Measurements from ENCODE around the gene DGCR8. TPM values are rescaled to one million over a fixed set of nuclear protein-coding genes. Genes with fewer than 3 reads are reported as not detected.

The DGCR8 gene
- total RNA-seq, 1 donor from 2014 or later = 38.1 TPM

DNA sequence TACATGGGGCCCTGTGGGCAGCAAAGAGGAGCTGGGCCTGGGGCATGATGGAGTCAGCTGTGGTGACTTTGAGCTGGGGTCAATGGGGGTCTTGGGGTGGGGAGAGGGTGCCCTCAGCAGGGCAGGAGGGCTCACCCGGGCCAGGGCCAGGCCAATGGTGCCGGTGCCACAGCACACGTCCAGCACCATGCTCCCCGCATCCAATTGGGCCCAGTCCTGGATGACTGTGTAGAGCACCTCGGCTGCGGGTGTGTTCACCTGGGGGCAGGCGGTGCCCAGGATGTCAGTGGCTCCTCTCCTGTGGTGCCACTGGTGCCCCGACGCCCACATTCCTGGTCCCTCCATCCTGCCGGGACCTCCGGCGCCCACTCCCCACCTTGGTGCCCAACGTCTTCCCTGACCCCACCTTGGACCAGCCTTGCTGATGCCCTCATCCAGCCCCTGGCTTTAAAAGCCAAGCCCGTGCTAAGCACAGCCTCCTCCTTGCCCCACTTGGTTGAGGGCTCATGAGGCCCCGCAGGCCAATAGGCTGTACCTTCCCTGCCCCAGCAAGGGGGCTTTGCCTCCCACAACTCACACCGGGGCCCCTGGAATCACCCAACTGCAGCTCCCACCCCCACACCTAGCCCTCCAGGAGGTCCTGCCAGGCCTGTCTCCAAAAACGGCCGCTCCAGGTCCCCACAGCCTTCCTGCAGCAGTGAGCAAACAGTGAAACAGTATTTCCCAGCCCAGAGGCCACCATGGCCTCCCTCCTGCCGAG lies 33.7 kb downstream of the DGCR8 start:
- H3K4me1 ChIP-seq (ENCODE audit: control insufficient read depth in 3 of 3, insufficient read depth in 3 of 3, low read length in 3 of 3) = peaks cover 23 to 45% (median 38%) of the 10 kb centered on the region in 3 donors
- no peak overlapping the region for H3K27ac ChIP-seq (ENCODE audit: low read depth, low read length)
- H3K9me3 ChIP-seq (ENCODE audit: control insufficient read depth in 3 of 3, low read length in 3 of 3) = no peaks in the 10 kb centered on the region
- no peak overlapping the region for H3K4me3 ChIP-seq (ENCODE audit: low read length in 3 of 3)
- H3K9ac ChIP-seq (ENCODE audit: low read depth in 1 of 3, low read length in 3 of 3) = no peak overlapping the region
- no peaks in the 10 kb centered on the region for H3K27me3 ChIP-seq (ENCODE audit: control insufficient read depth in 3 of 3, insufficient read depth in 3 of 3, low read length in 3 of 3)
- H3K36me3 ChIP-seq (ENCODE audit: control insufficient read depth in 3 of 3, insufficient read depth in 3 of 3, low read length in 3 of 3) = peaks cover 49 to 59% (median 56%) of the 10 kb centered on the region in 3 donors

DNA sequence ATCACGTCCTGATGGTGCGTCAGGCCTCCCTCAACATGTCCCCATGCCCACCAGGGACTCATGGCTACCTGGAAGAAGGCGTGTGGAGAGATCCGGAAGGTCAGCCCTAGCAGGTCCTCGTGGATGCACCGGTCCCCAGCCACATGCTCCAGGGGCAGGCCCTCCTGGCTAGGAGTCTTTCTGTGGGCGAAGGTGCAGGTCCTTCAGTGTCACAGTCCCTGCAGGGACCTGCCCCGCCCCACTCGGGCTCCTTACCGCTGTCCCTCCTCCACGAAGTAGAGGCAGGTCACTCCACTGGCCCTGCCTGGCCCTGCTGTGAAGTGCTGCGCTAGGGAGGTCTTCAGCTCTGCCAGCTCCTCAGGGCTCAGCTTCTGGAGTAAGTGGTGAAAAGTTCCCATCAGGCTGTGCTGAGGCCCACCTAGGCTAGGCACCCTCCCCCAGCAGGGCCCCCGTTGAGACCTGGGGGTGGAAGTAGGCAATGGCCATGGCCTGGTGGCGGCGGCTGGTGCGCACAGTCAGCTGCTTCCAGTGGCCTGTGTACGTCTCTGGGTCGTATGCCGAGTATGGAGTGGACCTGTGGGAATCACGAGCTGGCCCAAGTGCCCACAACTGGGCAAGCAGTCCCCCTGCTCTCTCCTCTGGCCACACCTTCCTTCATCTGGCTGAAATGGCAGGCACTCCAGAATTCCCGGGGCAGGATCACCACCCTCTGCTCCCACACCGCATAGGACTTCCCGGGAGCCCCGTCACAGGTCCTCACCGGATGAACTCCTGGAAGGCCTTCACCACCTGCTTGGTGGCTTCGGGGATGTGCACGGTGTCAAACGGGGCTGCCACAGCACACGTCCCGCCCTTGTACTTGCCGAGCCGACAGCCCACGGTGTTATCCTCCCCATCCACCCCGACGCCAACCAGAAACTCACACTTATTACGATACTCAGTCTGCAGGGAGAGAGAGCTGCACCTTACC lies 34.8 kb downstream of the DGCR8 start:
- Histone ChIP-seq H3K4me1 (ENCODE audit: control insufficient read depth in 3 of 3, insufficient read depth in 3 of 3, low read length in 3 of 3) (peaks cover 29 to 53% (median 46%) of the 10 kb centered on the region in 3 donors), H3K27me3 (ENCODE audit: control insufficient read depth in 3 of 3, insufficient read depth in 3 of 3, low read length in 3 of 3) (no peaks in the 10 kb centered on the region), H3K4me3 (ENCODE audit: low read length in 3 of 3) (peak overlapping the region in 1 of 3 donors; percentile 29), H3K9me3 (ENCODE audit: control insufficient read depth in 3 of 3, low read length in 3 of 3) (no peaks in the 10 kb centered on the region), H3K36me3 (ENCODE audit: control insufficient read depth in 3 of 3, insufficient read depth in 3 of 3, low read length in 3 of 3) (peaks cover 47 to 51% (median 50%) of the 10 kb centered on the region in 3 donors), H3K9ac (ENCODE audit: low read depth in 1 of 3, low read length in 3 of 3) (peak overlapping the region in 2 of 3 donors; percentile 57 to 96), H3K27ac (ENCODE audit: low read depth, low read length) (no peak overlapping the region)

DNA sequence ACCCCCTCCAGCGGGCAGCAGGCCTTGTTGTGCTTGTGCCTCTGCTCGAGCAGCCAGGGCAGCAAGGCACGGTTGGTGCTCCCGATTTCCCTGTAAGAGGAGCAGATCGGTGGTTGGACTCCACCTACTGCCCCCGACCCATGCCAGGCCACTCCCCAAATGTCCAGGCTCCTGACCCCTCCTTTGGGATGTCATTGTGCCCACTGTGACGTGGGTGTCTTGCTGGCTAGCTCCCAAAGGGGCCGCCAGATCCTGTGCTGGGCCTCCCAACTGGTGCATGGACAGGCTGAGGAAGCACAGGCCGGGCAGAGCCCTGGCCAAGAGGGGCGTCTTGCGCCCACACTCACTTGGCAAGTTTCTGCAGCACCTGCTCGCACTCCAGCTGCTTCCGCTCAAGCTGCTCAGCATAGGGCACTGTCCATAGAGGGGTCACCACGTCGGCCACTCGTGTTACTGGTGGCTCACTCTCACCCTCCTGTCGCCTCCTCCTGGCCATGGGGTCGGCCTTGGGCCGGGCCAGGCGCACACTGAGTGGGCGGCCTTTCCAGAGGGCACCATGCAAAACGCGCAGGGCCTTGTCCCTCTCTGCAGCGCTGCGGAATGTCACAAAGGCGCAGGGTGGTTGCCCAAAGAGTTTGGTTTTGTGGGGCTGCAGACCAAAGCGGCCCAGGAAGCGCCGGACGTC lies 35.8 kb downstream of the DGCR8 start, which contains the start of gene RANBP1:
Gene RANBP1 (plus strand): TSS at position 414 of the 685 bp plus-strand sequence. CDS start 81 bp downstream, at position 495.
- Histone ChIP-seq H3K9ac (ENCODE audit: low read depth in 1 of 3, low read length in 3 of 3) (peak within 1 kb of the TSS; percentile 90 to 96 (median 94)), H3K4me1 (ENCODE audit: control insufficient read depth in 3 of 3, insufficient read depth in 3 of 3, low read length in 3 of 3) (peaks cover 29 to 64% (median 50%) of the 10 kb centered on the region in 3 donors), H3K36me3 (ENCODE audit: control insufficient read depth in 3 of 3, insufficient read depth in 3 of 3, low read length in 3 of 3) (peaks cover 49 to 51% (median 50%) of the 10 kb centered on the region in 3 donors), H3K9me3 (ENCODE audit: control insufficient read depth in 3 of 3, low read length in 3 of 3) (no peaks in the 10 kb centered on the region), H3K4me3 (ENCODE audit: low read length in 3 of 3) (peak within 1 kb of the TSS; percentile 86 to 98 (median 89)), H3K27ac (ENCODE audit: low read depth, low read length) (peak within 1 kb of the TSS; percentile 93), H3K27me3 (ENCODE audit: control insufficient read depth in 3 of 3, insufficient read depth in 3 of 3, low read length in 3 of 3) (no peaks in the 10 kb centered on the region)

DNA sequence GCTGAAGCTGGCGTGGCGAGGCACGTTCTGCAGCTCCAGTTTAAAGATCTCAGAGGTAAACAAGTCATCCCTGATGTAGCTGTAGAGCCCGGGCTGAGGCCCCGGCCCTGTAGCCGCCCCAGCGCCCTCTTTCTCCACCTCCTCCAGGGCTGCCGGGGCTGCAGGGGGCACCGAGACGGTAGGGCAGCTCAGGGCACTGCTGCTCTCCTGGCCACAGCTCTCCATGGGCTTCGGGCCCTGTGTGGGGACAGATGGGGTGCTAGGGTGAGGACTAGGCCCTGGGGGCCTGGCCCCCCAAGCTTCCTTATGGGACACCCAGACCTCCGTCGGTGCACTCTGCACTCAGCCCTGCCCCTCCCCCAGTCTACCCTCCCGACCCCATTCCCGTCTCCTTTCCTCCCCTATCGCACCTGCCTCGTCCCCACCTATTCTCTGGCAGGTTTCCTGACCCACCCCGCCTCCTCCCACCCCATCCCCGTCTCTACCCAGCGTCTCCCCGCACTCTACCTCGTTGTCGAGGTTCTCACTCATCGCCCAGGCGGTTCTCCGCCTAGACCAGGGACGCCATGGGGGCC lies 36.4 kb downstream of the DGCR8 start:
- Histone ChIP-seq H3K36me3 (ENCODE audit: control insufficient read depth in 3 of 3, insufficient read depth in 3 of 3, low read length in 3 of 3) (peaks cover 46 to 50% (median 49%) of the 10 kb centered on the region in 3 donors), H3K9ac (ENCODE audit: low read depth in 1 of 3, low read length in 3 of 3) (peak overlapping the region; percentile 90 to 96 (median 94)), H3K4me3 (ENCODE audit: low read length in 3 of 3) (peak overlapping the region; percentile 86 to 98 (median 89)), H3K27ac (ENCODE audit: low read depth, low read length) (peak overlapping the region; percentile 93), H3K4me1 (ENCODE audit: control insufficient read depth in 3 of 3, insufficient read depth in 3 of 3, low read length in 3 of 3) (peaks cover 29 to 65% (median 47%) of the 10 kb centered on the region in 3 donors), H3K27me3 (ENCODE audit: control insufficient read depth in 3 of 3, insufficient read depth in 3 of 3, low read length in 3 of 3) (no peaks in the 10 kb centered on the region), H3K9me3 (ENCODE audit: control insufficient read depth in 3 of 3, low read length in 3 of 3) (no peaks in the 10 kb centered on the region)

DNA sequence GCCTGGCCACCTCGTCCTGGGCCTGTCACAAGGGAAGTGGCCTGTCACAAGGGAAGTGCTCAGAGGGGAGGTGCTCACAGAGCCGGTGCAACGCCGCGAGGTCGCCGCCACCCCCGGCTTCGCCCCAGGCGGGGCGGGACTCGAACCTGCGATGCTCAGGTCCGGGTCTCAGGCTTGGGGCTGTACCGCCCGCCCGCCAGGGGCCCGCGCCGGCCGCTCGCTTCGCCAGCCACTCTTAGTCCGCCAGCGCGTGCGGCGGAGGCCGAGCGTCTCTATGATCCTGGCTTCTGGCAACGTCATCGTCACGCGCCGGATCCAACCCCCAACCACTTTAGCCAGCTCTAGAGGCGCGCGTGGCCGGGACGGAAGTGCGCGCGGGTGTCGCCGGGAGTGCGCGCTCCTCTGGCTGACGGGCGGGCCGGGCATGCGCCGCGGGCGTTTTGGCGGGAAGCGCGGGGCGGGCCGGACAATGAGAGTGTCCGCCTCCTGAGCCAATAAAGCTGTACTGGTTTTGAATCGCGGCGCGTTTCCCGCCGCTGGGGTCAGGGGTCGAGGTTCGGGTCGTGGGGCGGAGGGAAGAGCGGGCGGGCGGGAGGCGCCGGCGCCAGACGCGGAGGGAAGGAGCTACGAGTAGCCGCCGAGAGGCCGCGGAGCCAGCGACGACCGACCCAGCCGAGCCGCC lies 37.1 kb downstream of the DGCR8 start, which contains the start of gene TRMT2A:
Gene TRMT2A (minus strand): TSS at position 276 of the 682 bp plus-strand sequence. CDS start 320 bp downstream, outside the sequence.
- Histone ChIP-seq H3K4me1 (ENCODE audit: control insufficient read depth in 3 of 3, insufficient read depth in 3 of 3, low read length in 3 of 3) (peaks cover 29 to 59% (median 42%) of the 10 kb centered on the region in 3 donors), H3K9ac (ENCODE audit: low read depth in 1 of 3, low read length in 3 of 3) (peak within 1 kb of the TSS; percentile 90 to 96 (median 94)), H3K27ac (ENCODE audit: low read depth, low read length) (peak within 1 kb of the TSS; percentile 93), H3K9me3 (ENCODE audit: control insufficient read depth in 3 of 3, low read length in 3 of 3) (no peaks in the 10 kb centered on the region), H3K4me3 (ENCODE audit: low read length in 3 of 3) (peak within 1 kb of the TSS; percentile 86 to 98 (median 89)), H3K36me3 (ENCODE audit: control insufficient read depth in 3 of 3, insufficient read depth in 3 of 3, low read length in 3 of 3) (peaks cover 46 to 52% (median 50%) of the 10 kb centered on the region in 3 donors), H3K27me3 (ENCODE audit: control insufficient read depth in 3 of 3, insufficient read depth in 3 of 3, low read length in 3 of 3) (no peaks in the 10 kb centered on the region)

DNA sequence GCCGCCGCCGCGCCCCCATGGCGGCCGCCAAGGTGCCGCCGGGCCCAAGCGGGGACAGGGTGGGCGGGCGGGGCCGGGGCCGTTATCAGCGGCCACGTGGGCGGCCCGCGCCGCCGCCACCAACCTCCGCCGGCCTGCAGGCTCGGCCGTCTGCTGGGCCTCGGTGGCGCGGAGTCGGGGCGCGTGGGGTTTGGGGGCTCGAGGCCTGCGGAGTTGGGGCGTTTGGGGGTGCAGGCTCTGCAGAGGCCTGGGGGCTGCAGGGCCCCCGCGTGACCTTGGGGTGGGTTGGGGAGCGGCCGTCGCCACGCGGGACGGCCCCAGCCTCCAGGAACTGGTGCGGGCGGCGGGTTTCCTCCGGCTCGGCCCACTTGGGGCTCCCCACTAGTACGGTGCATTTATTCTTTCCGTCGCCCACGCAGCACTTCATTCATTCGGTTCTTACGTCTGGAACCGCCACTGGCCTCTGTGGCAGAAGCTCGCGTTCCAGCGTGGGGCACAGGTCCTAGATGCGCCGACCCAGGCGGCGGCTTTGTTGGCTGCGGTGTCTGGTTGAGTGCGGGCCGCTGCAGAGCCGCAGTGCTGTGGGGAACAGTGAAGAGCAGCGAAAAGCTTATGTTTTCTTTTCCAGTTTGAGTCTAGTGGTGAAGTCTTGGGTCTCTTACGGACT lies 37.7 kb downstream of the DGCR8 start:
- H3K27ac ChIP-seq (ENCODE audit: low read depth, low read length) = peak overlapping the region; percentile 3
- H3K9me3 ChIP-seq (ENCODE audit: control insufficient read depth in 3 of 3, low read length in 3 of 3) = no peaks in the 10 kb centered on the region
- peaks cover 41 to 51% (median 48%) of the 10 kb centered on the region in 3 donors for H3K36me3 ChIP-seq (ENCODE audit: control insufficient read depth in 3 of 3, insufficient read depth in 3 of 3, low read length in 3 of 3)
- H3K27me3 ChIP-seq (ENCODE audit: control insufficient read depth in 3 of 3, insufficient read depth in 3 of 3, low read length in 3 of 3) = no peaks in the 10 kb centered on the region
- H3K4me3 ChIP-seq (ENCODE audit: low read length in 3 of 3) = peak overlapping the region; percentile 76 to 83 (median 78)
- H3K4me1 ChIP-seq (ENCODE audit: control insufficient read depth in 3 of 3, insufficient read depth in 3 of 3, low read length in 3 of 3) = peaks cover 29 to 56% (median 41%) of the 10 kb centered on the region in 3 donors
- H3K9ac ChIP-seq (ENCODE audit: low read depth in 1 of 3, low read length in 3 of 3) = peak overlapping the region; percentile 74 to 89 (median 86)

DNA sequence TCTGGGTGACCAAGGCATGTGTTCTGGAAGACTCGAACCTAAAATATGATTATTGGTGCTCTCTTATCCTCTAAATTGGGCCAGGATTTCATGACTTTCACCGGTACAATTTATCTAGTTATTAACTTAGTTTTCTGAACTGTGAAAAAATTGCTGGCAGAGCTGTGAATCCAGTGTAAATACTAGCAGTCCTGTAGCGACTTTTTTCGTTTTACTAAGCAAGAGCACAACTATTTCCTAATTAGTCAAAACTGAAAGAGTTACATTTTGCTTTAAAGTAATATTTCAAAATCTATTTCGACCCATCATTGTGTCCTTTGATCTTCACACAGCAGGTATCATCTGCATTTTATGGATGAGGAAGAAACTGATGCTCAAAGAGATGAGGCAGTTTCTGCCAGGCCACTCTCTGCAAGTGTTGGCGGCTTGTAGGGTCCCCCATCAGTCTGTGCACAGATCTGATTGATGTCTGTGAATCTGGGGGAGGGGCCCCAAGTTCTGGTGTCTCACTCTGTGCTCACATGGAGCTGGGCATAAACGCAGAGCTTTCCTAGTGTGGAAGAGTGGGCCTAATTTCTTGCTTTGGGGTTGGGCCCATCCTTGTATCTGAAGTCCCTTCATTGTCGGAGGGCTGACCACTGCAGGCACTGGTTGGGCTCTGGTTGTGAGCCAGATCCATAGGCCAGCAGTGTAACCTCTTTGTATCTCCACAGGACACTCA lies 38.4 kb downstream of the DGCR8 start:
- H3K4me1 ChIP-seq (ENCODE audit: control insufficient read depth in 3 of 3, insufficient read depth in 3 of 3, low read length in 3 of 3) = peaks cover 29 to 57% (median 41%) of the 10 kb centered on the region in 3 donors
- H3K36me3 ChIP-seq (ENCODE audit: control insufficient read depth in 3 of 3, insufficient read depth in 3 of 3, low read length in 3 of 3) = peaks cover 36 to 46% (median 45%) of the 10 kb centered on the region in 3 donors
- H3K27me3 ChIP-seq (ENCODE audit: control insufficient read depth in 3 of 3, insufficient read depth in 3 of 3, low read length in 3 of 3) = no peaks in the 10 kb centered on the region
- H3K4me3 ChIP-seq (ENCODE audit: low read length in 3 of 3) = peak overlapping the region; percentile 76 to 83 (median 78)
- H3K9ac ChIP-seq (ENCODE audit: low read depth in 1 of 3, low read length in 3 of 3) = peak overlapping the region; percentile 74 to 89 (median 86)
- no peaks in the 10 kb centered on the region for H3K9me3 ChIP-seq (ENCODE audit: control insufficient read depth in 3 of 3, low read length in 3 of 3)
- H3K27ac ChIP-seq (ENCODE audit: low read depth, low read length) = peak overlapping the region; percentile 3

DNA sequence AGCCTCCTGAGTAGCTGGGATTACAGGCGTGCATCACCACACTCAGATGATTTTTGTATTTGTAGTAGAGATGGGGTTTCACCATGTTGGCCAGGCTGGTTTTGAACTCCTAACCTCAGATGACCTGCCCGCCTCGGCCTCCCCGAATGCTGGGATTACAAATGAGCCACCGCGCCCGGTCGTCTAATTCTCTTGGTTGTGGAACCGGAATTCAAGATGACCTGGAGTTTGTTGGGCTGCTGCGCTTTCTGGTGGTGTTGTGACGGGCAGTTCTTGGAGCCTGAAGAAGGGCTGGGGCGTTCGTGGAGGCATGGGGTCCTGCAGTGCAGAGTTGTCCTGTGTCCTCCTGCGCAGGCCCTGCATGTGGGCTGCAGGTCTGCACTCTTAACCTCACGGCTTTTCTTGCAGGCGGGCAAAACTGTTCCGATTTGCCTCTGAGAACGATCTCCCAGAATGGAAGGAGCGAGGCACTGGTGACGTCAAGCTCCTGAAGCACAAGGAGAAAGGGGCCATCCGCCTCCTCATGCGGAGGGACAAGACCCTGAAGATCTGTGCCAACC lies 41.9 kb downstream of the DGCR8 start:
- Histone ChIP-seq H3K4me3 (ENCODE audit: low read length in 3 of 3) (no peak overlapping the region), H3K27me3 (ENCODE audit: control insufficient read depth in 3 of 3, insufficient read depth in 3 of 3, low read length in 3 of 3) (no peaks in the 10 kb centered on the region), H3K9ac (ENCODE audit: low read depth in 1 of 3, low read length in 3 of 3) (no peak overlapping the region), H3K9me3 (ENCODE audit: control insufficient read depth in 3 of 3, low read length in 3 of 3) (no peaks in the 10 kb centered on the region), H3K4me1 (ENCODE audit: control insufficient read depth in 3 of 3, insufficient read depth in 3 of 3, low read length in 3 of 3) (peaks cover 21 to 60% (median 36%) of the 10 kb centered on the region in 3 donors), H3K36me3 (ENCODE audit: control insufficient read depth in 3 of 3, insufficient read depth in 3 of 3, low read length in 3 of 3) (peaks cover 40 to 53% (median 43%) of the 10 kb centered on the region in 3 donors), H3K27ac (ENCODE audit: low read depth, low read length) (no peak overlapping the region)

Measured in skeletal muscle tissue (tissue), 4 donors.